Measurements from ENCODE around the gene CNNM2.

Gene CNNM2

GRCh38 chr10:102917962-102918816 lies at the start of gene CNNM2:
CNNM2 (plus strand) TSS chr10:102918294; CDS start chr10:102918481, 187 bp downstream.
- peak; percentile 97 for DNase-seq

DNA sequence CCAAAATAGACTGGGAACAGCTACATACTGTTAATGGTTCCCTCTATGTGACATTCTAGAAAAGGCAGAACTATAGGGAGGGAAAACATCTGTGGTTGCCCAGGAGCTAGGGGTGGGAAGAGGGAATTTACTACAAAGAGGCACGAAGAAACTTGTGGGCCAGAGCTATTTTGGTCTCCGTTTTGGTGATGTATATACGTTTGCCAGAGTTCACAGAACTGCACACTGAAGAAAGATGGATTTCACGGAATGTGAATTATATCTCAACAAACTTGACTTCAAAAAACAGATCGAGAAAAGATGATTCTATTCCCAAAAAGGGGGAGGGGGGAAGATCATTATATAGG lies 49.2 kb upstream of the CNNM2 start:
- DNase-seq, result no peak

DNA sequence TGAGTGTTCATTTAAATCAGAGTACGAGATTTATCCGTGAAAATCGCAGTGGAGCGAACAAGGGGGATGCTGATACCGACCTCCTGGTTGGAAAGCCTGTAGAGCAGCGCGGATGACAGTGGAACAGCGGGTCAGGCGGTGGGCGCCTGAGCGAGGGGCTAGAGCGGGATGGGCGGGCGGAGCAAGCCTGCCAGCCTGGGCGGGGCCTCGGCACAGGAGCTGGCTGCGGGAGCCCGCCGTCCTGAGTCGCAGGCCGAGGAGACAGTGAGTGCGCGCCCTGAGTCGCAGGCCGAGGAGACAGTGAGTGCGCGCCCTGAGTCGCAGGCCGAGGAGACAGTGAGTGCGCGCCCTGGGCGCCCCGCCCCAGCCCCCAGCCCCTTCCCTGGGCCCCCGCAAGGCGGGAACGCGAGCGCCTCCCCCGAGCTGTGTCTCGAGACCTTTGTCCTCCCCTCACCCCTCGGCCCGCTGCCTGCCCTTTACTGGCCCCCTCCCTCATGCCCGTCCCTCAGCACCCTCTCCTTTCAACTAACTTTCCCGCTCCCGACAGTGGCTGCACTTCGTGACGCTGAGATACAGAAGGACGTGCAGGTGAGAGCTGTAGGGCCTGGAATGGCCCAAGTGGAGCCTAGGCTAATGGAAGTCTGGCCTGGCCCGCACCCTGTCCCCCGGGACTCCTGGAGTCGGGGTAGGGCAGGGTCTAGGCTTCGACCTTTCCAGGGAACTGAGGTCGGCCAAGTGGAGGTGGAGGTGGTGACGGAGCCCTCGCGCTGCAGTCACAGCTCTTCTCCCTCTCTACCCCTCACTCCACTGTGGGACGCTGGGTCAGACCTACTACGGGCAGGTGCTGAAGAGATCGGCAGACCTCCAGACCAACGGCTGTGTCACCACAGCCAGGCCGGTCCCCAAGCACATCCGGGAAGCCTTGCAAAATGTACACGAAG lies 48.6 kb upstream of the CNNM2 start, which contains the start of gene AS3MT:
Gene AS3MT (plus strand): TSS at position 213 of the 941 bp plus-strand sequence. CDS start 123 bp downstream, at position 336.
- DNase-seq, result peak; percentile 8

- DNase-seq, result no peak
These were observed 47.9 kb upstream of the CNNM2 start for GRCh38 chr10:102870221-102870620.

GRCh38 chr10:102872163-102872562 lies 45.9 kb upstream of the CNNM2 start:
- DNase-seq, result no peak

- DNase-seq, result no peak
These were observed 41.3 kb upstream of the CNNM2 start for GRCh38 chr10:102876747-102877153.

GRCh38 chr10:102878629-102879028 lies 39.5 kb upstream of the CNNM2 start:
- DNase-seq, result no peak

GRCh38 chr10:102880256-102880655 lies 37.8 kb upstream of the CNNM2 start:
- DNase-seq, result no peak

DNA sequence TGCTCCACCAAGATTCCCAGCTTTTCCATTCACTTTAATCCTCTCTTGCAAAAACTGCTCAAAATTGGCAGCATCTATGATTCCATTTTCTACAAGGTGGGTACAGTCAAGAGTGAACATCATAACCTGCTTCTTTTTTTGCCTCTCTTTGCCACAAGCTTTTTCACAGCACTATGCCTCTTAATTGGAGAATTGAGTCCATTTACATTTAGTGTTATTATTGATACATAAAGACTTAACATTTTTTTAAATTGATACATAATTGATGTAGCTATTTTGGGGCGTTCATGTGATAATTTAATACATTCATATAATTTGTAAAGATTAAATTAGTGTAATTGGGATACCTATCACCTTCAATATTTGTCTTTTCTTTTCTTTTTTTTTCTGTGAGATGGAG lies 30.0 kb upstream of the CNNM2 start:
- no peak for DNase-seq

DNA sequence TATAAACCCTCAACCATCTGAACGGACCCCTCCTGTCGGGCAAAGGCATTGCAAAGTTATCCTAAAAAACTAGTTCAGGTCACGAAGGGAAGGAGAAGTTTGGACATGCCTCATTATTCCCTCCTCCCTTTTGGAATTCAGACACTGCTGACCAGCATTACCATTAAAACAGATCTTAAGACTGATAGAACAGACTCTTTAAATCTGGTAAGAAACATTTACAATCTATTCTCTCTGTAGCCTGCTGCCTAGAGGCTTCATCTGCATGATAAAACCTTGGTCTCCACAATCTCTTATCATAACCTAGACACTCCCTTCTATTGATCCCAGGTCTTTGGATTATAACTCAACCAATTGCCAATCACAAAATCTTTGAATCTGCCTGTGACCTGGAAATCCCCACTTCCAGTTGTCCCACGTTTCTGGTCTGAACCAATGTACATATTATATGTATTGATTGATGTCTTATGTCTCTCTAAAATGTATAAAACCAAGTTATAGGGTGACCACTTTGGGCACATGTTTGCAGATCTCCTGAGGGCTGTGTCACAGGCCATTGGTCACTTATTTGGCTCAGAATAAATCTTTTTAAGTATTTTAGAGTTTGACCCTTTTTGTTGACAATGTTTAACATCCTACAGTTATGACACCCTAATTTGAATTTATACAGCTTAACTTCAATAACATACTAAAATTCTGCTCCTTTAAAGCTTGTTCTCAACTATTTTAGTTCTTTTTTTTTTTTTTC lies 23.5 kb upstream of the CNNM2 start:
- DNase-seq, result no peak

GRCh38 chr10:102900006-102900405 lies 18.1 kb upstream of the CNNM2 start:
- DNase-seq, result no peak

GRCh38 chr10:102904346-102904745 lies 13.7 kb upstream of the CNNM2 start:
- DNase-seq, result no peak

- no peak for DNase-seq
These were observed 11.6 kb upstream of the CNNM2 start for GRCh38 chr10:102906507-102906906.

DNA sequence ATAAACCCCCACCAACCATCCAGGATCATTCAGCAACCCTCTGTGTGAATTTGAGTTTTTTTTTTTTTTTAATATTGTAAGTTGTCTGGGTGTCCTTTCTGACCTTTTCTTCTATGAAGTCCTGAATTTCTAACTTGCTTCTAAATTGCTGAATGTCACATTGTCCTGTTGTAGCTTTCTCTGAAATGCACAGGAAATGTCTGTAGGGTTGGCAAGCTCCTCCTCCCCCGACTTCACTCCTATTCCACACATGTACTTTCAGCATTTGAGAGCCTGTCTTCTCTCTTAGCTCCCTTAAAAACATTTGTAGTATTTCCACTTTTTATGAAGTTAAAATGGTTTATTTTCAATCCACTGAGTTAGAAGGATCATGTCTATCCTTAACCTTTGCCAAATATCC lies 3.3 kb upstream of the CNNM2 start:
- no peak for DNase-seq

DNA sequence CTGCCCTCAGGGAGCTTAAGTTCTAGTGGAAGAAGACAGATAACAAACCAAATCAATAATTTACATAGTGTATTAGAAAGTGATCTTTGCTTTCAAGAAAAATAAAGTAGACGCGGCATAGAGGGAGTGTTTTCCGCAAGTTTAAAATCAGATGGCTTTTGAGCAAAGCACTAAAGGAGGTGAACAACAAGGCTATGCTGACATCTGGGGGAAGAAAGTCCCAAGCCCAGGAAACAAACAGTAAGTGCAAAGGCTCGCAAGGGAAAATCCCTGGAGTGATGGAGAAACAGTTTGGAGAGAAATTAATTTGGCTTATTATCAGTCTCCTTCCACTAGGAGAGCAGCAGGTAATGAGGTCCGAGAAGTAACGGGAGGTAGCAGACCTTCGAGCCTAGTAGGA lies 1.9 kb upstream of the CNNM2 start:
- DNase-seq, result no peak

DNA sequence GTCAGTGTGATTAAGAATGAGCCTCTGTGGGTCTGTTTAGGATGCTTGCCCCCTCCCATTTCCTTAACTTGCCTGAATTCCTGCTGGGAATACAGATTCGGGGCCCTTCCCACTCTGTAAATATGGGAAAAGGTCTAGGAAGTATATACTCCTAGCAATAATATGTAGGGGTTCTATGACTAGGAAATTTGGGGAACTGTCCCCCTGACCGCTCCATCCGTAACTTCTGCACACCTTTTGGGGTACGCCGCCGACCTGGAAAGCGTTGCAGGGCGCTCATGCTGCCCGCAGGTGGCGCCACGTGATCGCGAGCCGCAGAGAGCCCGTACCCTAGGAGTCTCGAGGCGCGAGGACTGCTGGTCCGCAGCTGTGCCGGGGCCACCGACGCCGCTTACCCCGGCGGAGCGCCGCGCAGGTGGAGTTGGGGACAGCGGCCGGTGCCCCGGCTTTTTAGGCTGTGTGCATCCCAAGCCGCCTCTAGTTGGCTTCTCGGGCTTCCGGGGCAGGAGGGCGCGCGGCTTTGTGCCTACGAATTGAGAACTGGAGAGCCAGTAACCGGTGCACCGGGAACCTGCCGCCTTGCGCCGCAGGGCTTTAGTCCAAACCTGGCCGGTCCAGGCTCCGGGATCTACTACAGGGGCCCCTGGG lies 656 bp upstream of the CNNM2 start:
- DNase-seq, result no peak

- no peak for DNase-seq
These were observed 737 bp downstream of the CNNM2 start for GRCh38 chr10:102918817-102919245.

DNA sequence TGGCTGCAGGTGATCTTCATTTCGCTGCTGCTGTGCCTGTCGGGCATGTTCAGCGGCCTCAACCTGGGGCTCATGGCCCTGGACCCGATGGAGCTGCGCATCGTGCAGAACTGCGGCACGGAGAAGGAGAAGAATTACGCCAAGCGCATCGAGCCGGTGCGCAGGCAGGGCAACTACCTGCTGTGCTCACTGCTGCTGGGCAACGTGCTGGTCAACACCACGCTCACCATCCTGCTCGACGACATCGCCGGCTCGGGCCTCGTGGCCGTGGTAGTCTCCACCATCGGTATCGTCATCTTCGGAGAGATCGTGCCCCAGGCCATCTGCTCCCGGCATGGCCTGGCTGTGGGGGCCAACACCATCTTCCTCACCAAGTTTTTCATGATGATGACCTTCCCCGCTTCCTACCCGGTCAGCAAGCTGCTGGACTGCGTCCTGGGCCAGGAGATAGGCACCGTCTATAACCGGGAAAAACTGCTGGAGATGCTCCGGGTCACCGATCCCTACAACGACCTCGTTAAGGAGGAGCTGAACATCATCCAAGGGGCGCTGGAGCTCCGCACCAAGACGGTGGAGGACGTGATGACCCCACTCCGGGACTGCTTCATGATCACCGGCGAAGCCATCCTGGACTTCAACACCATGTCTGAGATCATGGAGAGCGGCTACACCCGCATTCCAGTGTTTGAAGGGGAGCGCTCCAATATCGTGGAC lies 1.3 kb downstream of the CNNM2 start:
- DNase-seq, result no peak

DNA sequence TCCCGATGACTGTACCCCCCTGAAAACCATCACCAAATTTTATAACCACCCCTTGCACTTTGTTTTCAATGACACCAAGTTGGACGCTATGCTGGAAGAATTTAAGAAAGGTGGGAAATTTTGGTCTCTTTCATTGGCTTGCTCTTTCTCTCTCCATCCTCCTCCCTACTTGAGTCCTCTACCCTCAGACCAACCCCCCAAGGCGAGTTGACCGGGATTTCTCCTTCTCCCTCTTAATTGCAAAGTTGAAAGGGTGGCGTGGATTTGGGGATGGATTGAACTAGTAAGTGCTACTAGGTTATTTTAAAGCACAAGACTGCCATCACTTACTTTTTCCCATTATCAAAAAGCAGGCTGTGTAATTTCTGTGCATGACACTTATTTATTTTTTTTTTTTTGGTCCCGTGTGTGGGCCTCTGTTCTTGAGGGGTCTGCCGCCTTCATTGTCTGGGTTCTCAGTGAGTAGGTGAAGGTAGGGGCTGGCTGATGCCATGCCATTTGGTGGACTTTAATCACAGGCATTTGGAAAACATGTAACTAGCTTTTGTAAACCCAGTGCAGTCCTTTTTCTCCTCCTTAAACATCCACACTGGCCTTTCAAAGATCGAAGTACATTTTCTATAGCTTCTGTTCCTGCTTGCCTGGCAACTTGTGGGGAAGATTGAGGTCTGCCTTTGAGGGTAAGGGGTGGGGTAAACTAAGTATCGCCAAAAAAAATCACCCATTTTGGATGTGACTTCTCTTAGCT lies 2.1 kb downstream of the CNNM2 start:
- DNase-seq, result no peak

DNA sequence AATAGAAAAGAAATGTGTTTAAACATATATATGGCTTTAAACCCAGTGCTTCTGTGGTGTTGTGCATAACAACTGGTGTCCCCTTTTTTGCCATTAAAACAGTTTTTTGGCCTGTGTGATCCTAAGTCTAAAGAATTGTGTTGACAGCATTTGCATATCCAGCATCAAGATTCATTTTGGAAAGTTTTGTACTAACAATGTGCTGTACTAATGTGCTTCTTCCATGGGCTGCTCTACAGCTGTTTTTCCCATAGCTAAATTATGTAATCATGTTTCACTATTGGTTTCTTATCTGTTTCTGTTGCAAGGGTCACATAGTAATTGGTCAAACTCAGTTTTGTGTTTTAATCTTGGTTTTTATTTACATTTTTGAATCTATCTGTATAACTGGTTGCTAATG lies 5.5 kb downstream of the CNNM2 start:
- no peak for DNase-seq

GRCh38 chr10:102926842-102927241 lies 8.7 kb downstream of the CNNM2 start:
- no peak for DNase-seq
